Endothelial cell of umbilical vein (primary cell): ENCODE results near the gene NBEAL2. TPM values are rescaled to one million over a fixed set of nuclear protein-coding genes. Genes with fewer than 3 reads are reported as not detected.

Experiments used
- BruUV-seq: library from RNA; stranded (reverse); fragments of 400-500 nt; replicated peaks from 2 replicates; lab custom pipeline; 2021; lab: Mats Ljungman, UMichigan
- CTCF ChIA-PET: fragments of 300-600, 350-600 bp; sonication (Branson Sonifier 250); formaldehyde crosslinking; loops from one replicate; lab custom pipeline; 2021; ENCODE audit warnings: antibody characterized with exemption, inconsistent platforms; lab: Charles Lee
- POLR2A ChIA-PET: fragments of 300-600, 350-600 bp; sonication (Branson Sonifier 250); formaldehyde crosslinking; loops from one replicate; lab custom pipeline; 2021; ENCODE audit warnings: antibody characterized with exemption, inconsistent platforms; lab: Charles Lee
- DNase-seq: peaks from one replicate; pipeline ENCODE4 v3.0.0-alpha.2; 2011; ENCODE audit warnings: low read depth, low spot score
- FAIRE-seq: peaks from 2 replicates; lab custom pipeline; 2011; peaks lifted over from hg19 to GRCh38; lab: Jason Lieb, UNC
- H2AFZ ChIP-seq: 2 replicates; pipeline ENCODE4 v1.6.0; 2012; ENCODE audit warnings: low read depth, low read length, control low read depth, inconsistent platforms
- H3K27ac ChIP-seq: 2 replicates; pipeline ENCODE4 v1.5.1; 2011; ENCODE audit warnings: low read depth, mild to moderate bottlenecking, control low read depth, low read length, moderate library complexity; ENCODE audit not compliant: insufficient read depth
- H3K27me3 ChIP-seq, 2 experiments: 2 replicates each; pipeline versions ENCODE4 v1.6.0 to v1.6.1; 2011; ENCODE audit warnings: low read length in 2 of 2, mixed read lengths in 1 of 2; ENCODE audit not compliant: control insufficient read depth in 2 of 2, insufficient read depth in 2 of 2
- H3K36me3 ChIP-seq, 2 experiments: 2 replicates in 1 of 2; 3 replicates in 1 of 2; pipeline ENCODE4 v1.5.1; 2011; ENCODE audit warnings: low read length in 2 of 2, mild to moderate bottlenecking in 1 of 2, moderate library complexity in 1 of 2; ENCODE audit not compliant: control insufficient read depth in 2 of 2, insufficient read depth in 2 of 2; ENCODE audit errors: extremely low read depth in 1 of 2
- H3K4me1 ChIP-seq: 3 replicates; pipeline ENCODE4 v1.5.1; 2011; ENCODE audit warnings: mild to moderate bottlenecking, low read length; ENCODE audit not compliant: control insufficient read depth, insufficient read depth; ENCODE audit errors: extremely low read depth
- H3K4me2 ChIP-seq: 2 replicates; pipeline ENCODE4 v1.6.1; 2011; ENCODE audit warnings: low read length, control low read depth, mixed read lengths; ENCODE audit not compliant: insufficient read depth
- H3K4me3 ChIP-seq, 3 experiments: fragments of 200-600 bp in 1 of 3; sonication (generic), shearing (Covaris generic) in 1 of 3; replicated peaks in 1 of 3; 2 replicates each; pipeline ENCODE4 v1.5.1; 2011 to 2016; ENCODE audit warnings: control low read depth in 3 of 3, low read length in 3 of 3, mild to moderate bottlenecking in 2 of 3, inconsistent platforms in 1 of 3, low read depth in 1 of 3, moderate library complexity in 1 of 3; ENCODE audit not compliant: insufficient read depth in 1 of 3
- H3K79me2 ChIP-seq: 2 replicates; pipeline ENCODE4 v1.6.0; 2012; ENCODE audit warnings: low read length, inconsistent platforms; ENCODE audit not compliant: control insufficient read depth, insufficient read depth
- H3K9ac ChIP-seq: replicated peaks from 2 replicates; pipeline ENCODE3; 2011; ENCODE audit warnings: low read length, control low read depth; ENCODE audit not compliant: insufficient read depth; ENCODE audit errors: extremely low read depth
- H3K9me1 ChIP-seq: replicated peaks from 3 replicates; pipeline ENCODE4 v1.6.0; 2011; ENCODE audit warnings: mild to moderate bottlenecking, low read length; ENCODE audit not compliant: control insufficient read depth, insufficient read depth; ENCODE audit errors: extremely low read depth
- H3K9me3 ChIP-seq: replicated peaks from 2 replicates; pipeline ENCODE4 v1.5.1; 2012; ENCODE audit warnings: low read length, inconsistent platforms; ENCODE audit not compliant: control insufficient read depth, insufficient read depth
- H4K20me1 ChIP-seq: replicated peaks from 2 replicates; pipeline ENCODE3; 2011; ENCODE audit warnings: mild to moderate bottlenecking, low read length; ENCODE audit not compliant: control insufficient read depth, insufficient read depth; ENCODE audit errors: extremely low read depth
- EZH2 ChIP-seq: IDR thresholded peaks from 2 replicates; pipeline ENCODE4 v1.6.1; 2012; ENCODE audit warnings: borderline replicate concordance, low read depth, mild to moderate bottlenecking, moderate library complexity, low read length, inconsistent platforms; ENCODE audit not compliant: severe bottlenecking
- FOS ChIP-seq: IDR thresholded peaks from 2 replicates; pipeline ENCODE4 v1.6.1; 2011; ENCODE audit warnings: mild to moderate bottlenecking, low read length, moderate library complexity, borderline replicate concordance; ENCODE audit not compliant: insufficient read depth
- GATA2 ChIP-seq: IDR thresholded peaks from 2 replicates; pipeline ENCODE4 v1.7.0; 2011; ENCODE audit warnings: low read depth, mild to moderate bottlenecking, moderate library complexity, mixed read lengths, low read length; ENCODE audit not compliant: insufficient read length, insufficient read depth
- JUN ChIP-seq: IDR thresholded peaks from 2 replicates; pipeline ENCODE4 v1.6.1; 2011; ENCODE audit warnings: borderline replicate concordance, low read depth; ENCODE audit not compliant: insufficient read length, insufficient read depth
- MYC ChIP-seq: IDR thresholded peaks from one replicate; pipeline ENCODE4 v1.6.1; 2011; ENCODE audit warnings: mild to moderate bottlenecking, low read depth, low read length
- POLR2A ChIP-seq: IDR thresholded peaks from 2 replicates; pipeline ENCODE4 v1.6.1; 2012; ENCODE audit warnings: low read depth, mild to moderate bottlenecking, control low read depth, low read length
- POLR2AphosphoS5 ChIP-seq: IDR thresholded peaks from 2 replicates; pipeline ENCODE4 v1.6.1; 2012; ENCODE audit warnings: low read depth, mild to moderate bottlenecking, control low read depth, low read length, moderate library complexity; ENCODE audit not compliant: insufficient read depth
- dilution Hi-C: fragments of 300-500 bp; cut with MboI; formaldehyde crosslinking; loops from one replicate; pipeline ENCODE4 v1.15.0; 2019; ENCODE audit warnings: low sequenced_read_pairs; ENCODE audit not compliant: extremely low pct_ligation_motif_present
- intact Hi-C: fragments of 100-400 bp; cut with micrococcal nuclease; formaldehyde crosslinking; loops from one replicate; pipeline ENCODE4 v1.10.0; 2022
- polyA plus RNA-seq, 4 experiments: library from polyadenylated mRNA; depleted of rRNA in 3 of 4; stranded (reverse) in 3 of 4; unstranded in 1 of 4; fragments of >200 nt; gene quantifications; 2 replicates each; pipeline versions ENCODE4 v1.2.1 to v1.2.3, GENCODE V29; 2011 to 2012; ENCODE audit warnings: missing spikeins in 1 of 4
- total RNA-seq: library from RNA; stranded (reverse); gene quantifications from 2 replicates; pipeline ENCODE4 v1.2.3, GENCODE V29; 2021
- TF ChIP-seq, protein P1 (sequence below), 2 donors: IDR thresholded peaks; 1 replicate in 1 of 2; 2 replicates in 1 of 2; pipeline ENCODE4 v1.5.1; 2011; ENCODE audit warnings: low read length in 2 of 2, mild to moderate bottlenecking in 2 of 2, moderate library complexity in 2 of 2, control low read depth in 1 of 2, inconsistent platforms in 1 of 2, low read depth in 1 of 2; ENCODE audit not compliant: insufficient read depth in 1 of 2; ENCODE audit errors: extremely low read depth in 1 of 2
- TF ChIP-seq, protein P2 (sequence below): IDR thresholded peaks from 2 replicates; pipeline ENCODE4 v1.6.1; 2011; ENCODE audit not compliant: insufficient read depth, insufficient read length

NBEAL2 gene
- total and polyA plus RNA-seq, 2 donors (not counting 3 experiments of a cell fraction or from before 2014, with no cell fraction given): 48.0 to 84.7 TPM

- POLR2A ChIA-PET: no interaction called here
- peaks cover 26% of the 10 kb centered on the region for H3K79me2 ChIP-seq
- dilution Hi-C loops (no loop called here), intact Hi-C loops (no loop called here)
- H3K9ac ChIP-seq: no peak overlapping the region
- H3K4me2 ChIP-seq: no peak overlapping the region
- no peaks in the 10 kb centered on the region for H4K20me1 ChIP-seq
- H3K9me3 ChIP-seq: no peaks in the 10 kb centered on the region
- DNase-seq: no peak
- no peak overlapping the region for H3K4me3 ChIP-seq
- H3K4me1 ChIP-seq: peaks cover 21% of the 10 kb centered on the region
- CTCF ChIA-PET: interaction anchor here (2.6 kb wide), 1 partner anchor 65 kb away, joined by 34 read pairs; no protein-coding TSS in a partner anchor
- TF ChIP-seq FOS: no peak
- no peak for TF ChIP-seq MYC
- TF ChIP-seq JUN: no peak
- TF ChIP-seq EZH2: no peak
- no peak for TF ChIP-seq GATA2
- TF ChIP-seq, protein P1, sequence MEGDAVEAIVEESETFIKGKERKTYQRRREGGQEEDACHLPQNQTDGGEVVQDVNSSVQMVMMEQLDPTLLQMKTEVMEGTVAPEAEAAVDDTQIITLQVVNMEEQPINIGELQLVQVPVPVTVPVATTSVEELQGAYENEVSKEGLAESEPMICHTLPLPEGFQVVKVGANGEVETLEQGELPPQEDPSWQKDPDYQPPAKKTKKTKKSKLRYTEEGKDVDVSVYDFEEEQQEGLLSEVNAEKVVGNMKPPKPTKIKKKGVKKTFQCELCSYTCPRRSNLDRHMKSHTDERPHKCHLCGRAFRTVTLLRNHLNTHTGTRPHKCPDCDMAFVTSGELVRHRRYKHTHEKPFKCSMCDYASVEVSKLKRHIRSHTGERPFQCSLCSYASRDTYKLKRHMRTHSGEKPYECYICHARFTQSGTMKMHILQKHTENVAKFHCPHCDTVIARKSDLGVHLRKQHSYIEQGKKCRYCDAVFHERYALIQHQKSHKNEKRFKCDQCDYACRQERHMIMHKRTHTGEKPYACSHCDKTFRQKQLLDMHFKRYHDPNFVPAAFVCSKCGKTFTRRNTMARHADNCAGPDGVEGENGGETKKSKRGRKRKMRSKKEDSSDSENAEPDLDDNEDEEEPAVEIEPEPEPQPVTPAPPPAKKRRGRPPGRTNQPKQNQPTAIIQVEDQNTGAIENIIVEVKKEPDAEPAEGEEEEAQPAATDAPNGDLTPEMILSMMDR (IDR thresholded peaks at IDR 0.05; ENCODE audit: extremely low read depth in 1 of 2, insufficient read depth in 1 of 2, low read depth in 1 of 2, low read length in 2 of 2): no peak
- TF ChIP-seq POLR2AphosphoS5: no peak
- no peak for TF ChIP-seq POLR2A
- TF ChIP-seq, protein P2, sequence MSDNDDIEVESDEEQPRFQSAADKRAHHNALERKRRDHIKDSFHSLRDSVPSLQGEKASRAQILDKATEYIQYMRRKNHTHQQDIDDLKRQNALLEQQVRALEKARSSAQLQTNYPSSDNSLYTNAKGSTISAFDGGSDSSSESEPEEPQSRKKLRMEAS: no peak
- BruUV-seq: TSS peak; percentile 8
- H3K9me1 ChIP-seq: no peaks in the 10 kb centered on the region
- H3K36me3 ChIP-seq: peaks cover 3 to 9% of the 10 kb centered on the region in 2 experiments
- no peaks in the 10 kb centered on the region for H3K27me3 ChIP-seq
- no peak overlapping the region for H2AFZ ChIP-seq
- no peak overlapping the region for H3K27ac ChIP-seq
- FAIRE-seq: no peak
Measured at GRCh38 chr3:46988616-46989015, 9.2 kb downstream of the NBEAL2 start.
